GM19238 (cell line): Measurements from ENCODE around the gene FCN2.
A peak's percentile ranks its signal among the peaks of the same experiment; 100 is the strongest.
"Not testable (repeated sequence)": the region's sequence is repeated elsewhere in the genome, so short reads cannot be mapped to it uniquely, and the experiment has no call there.

ENCODE experiments used
- DNase-seq: peaks from one replicate; pipeline ENCODE4 v3.0.0; 2011; ENCODE audit warnings: low spot score; ENCODE audit not compliant: insufficient read length

The FCN2 gene

DNA sequence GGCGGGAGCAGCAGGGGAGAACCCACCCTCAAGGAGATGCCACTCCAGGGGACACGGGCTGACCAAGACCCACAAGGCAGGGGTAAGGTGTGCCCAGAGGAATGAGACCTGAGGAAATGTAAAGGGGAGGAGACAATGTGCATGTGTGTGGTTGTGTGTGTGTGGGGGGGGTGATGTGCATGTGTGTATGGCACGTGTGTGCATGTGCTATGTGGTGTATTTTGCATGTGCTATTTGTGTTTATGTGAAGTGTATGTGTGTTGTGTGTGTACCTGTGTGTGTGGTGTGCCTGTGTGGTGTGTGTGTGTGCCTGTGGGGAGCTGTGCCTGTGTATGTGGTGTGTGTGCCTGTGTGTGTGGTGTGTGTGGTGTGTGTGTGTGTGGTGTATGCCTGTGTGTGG, 33.5 kb upstream of the FCN2 start:
- DNase-seq = no peak

DNA sequence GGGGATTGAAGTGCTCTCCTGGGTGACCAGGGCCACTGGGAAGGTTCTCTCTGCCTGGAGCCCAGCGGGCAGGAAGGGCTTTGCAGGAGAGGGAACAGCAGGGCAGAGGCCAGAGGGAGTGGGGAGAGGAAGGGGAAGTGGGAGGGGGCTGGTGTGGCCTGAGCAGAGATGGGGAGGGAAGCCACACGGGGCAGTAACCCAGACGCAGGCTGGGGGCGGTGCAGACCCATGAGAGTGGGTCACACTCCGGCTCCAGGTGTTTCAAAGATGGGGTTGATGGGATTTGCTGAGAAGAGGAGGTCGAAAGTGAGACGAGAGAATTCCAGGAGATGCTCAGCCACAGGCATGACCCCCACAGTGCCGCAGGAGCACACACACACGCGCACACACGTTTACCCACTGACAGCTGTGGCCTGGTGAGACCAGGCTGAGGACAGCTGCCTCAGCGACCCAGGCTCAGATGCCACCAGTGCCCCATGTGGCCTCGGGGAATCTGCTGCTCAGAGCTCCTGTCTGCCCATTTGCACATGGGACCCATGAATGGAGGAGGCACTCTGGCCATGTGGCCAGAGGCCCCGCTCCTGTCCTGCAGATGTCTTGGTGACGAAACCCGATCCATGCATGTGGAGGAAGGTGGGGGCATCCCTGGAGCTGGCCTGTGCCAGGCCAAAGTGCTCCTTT, 32.7 kb upstream of the FCN2 start:
- DNase-seq = no peak

DNA sequence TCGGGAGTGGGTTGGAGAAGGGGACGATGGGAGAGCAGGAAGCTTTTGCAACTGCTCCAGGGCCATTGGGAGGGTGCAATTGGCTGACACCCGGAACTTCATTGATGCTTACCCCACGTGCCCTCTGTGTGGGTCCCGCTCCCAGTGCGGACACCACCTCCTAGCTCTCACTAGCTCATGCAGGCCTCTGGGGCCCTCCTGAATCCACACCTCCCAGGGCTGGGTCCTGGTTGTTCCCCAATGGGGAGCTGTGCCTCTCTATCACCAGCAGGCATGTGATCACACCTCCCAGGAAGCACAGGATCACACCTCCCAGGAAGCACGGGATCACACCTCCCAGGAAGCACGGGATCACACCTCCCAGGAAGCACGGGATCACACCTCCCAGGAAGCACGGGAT, 32.1 kb upstream of the FCN2 start:
- DNase-seq = no peak

DNA sequence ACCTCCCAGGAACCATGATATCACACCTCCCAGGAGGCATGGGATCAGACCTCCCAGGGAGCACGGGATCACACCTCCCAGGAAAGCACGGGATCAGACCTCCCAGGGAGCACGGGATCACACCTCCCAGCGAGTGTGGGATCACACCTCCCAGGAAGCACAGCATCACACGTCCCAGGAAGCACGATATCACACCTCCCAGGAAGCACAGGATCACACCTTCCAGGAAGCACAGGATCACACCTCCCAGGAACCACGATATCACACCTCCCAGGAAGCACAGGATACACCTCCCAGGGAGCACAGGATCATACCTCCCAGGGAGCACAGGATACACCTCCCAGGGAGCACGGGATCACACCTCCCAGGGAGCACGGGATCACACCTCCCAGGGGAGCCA, 30.0 kb upstream of the FCN2 start:
- no peak for DNase-seq

DNA sequence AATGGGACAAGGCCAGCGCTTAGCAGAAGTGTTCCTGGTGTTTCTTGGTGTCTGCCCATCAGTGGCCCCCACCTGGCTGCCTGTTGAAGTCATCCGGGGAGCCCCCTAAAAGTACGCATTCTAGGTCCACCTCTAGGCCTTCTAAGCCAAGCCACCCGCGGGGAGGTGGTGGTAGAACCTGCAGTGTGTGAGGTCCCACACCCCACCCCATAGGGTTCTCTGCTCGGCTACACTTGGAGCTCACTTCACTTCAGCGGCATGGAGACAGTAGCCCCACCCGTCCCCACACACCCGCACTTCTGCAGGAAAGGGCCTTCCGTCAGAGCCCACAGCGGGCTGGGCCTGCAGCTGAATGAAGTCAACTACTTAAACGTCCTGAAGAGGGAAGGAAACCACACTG, 29.6 kb upstream of the FCN2 start:
- DNase-seq = no peak

DNA sequence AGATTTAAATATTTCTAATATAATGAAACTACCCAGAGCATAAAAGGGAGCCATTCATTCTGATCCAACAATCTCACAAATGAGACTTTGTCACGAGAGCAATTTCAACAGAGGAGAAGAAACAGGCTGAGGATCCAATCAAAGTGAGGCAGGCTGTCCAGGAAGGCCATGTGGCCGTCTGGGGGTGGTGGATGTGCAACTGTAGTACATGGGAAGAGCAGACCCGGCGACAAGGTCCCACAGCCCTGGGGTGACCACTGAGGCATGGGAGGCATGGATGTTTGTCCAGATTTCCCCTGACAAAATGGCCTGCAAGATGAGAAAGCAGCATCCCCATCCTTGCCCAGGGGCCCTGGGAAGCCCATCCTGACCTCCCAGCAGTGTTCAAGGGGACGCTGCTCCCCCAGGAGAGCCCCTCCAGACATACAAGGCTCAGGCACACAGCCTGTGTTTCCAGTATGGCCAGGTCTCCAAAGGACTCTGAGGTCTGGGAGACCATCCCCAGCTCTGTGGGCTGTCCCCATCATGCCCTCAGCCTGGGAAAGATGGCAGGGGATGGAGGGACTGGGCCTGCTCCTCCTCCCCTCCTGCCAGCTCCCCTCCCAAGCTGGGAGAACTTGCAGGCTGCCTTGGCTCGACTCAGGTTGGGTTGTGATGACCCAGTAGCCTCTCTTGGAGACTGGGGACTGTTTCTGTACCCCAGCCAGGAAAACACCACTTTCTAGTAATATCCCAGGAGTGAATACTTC, 27.5 kb upstream of the FCN2 start:
- DNase-seq = no peak

DNA sequence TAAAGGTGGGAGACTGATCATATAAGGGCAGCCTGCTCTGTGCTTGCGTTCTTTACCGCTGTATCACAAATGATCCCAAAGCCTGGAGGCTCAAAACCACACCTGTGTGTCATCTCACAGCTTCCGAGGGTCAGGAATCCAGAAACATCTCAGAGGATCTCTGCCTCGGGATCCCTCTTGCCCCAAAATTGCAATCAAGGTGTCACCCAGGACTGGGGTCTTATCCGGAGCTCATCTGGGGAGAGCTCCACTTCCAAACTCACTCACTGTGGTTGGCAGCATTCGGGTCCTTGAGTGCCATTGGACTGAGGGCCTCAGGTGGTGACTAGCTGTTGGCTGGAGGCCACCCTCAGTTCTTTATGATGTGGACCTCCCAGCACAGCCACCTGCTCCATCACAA, 26.7 kb upstream of the FCN2 start:
- no peak for DNase-seq

DNA sequence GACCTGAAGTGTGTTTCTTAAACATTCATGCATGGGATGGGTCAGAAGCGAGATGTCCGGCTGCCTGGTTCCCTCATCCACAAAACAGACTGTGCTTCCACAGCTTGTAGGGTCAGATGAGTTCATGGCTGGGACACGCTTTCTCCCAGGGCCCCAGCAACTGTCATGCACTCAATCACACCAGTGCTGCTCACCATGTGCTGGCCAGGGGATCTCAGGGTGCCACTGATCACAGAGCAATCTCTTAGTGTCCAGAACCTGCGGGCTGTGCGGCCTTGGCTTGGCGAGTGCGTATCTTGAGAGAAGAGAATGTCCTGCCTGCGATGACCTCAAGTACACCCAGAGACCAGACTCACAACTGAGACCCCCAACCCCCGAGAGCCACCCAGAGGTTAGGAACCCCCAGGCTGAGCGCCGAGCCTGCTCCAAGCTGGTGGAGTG, 26.0 kb upstream of the FCN2 start:
- DNase-seq = no peak

DNA sequence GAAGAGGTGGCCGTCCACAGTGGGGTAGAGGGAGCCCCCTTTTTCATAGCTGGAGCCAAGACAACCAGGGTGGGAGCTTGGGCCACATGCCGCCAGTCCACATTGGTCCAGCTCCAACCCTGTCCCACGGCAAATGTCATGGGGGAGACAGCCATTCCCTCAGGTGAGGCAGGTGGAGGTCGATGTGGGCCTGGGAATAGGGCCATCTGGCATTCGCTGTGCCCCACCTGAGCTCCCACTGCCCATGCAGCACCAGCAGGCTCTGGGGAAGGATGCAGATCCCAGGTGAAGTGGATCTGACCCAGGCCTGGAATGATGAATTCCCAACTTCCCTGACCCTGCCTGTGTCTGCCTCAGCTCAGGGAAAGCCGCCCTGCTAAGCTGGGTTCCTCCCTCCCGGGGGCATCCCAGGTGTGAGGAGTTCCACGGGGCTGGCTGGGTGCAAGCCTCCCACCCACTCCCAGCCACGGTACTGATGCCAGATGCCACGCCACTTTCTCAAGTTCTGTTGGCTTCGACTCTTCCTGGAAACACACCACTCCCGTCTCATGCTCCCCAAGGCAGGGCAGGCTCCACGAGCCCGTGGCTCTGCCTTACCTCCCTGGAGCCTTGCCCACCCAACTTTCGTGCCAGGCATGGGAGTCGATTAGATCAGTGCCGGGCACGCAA, 25.2 kb upstream of the FCN2 start:
- no peak for DNase-seq

DNA sequence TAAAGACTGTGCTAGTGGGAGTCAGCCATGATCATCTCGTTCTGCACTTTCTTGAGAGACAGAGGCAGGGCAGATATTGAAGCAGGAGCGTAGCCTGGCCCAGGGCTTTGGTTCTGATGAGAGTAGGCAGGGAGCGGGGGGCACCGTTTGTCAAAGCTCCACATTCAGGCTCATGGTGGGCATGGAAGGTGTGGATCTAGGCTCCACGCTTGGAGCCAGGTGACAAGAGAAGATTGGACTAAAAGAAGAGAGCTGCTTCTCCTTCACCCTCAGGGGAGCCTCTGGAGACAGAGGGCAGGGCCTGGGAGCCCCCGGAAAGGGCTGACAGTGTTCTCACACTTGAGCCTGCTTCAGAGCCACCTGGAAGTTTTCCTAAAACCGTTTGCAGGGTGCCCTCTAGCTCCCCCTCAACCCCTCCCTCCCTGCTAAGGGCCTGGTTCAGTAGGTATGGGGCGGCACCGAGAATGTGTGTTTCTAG, 24.7 kb upstream of the FCN2 start:
- no peak for DNase-seq

DNA sequence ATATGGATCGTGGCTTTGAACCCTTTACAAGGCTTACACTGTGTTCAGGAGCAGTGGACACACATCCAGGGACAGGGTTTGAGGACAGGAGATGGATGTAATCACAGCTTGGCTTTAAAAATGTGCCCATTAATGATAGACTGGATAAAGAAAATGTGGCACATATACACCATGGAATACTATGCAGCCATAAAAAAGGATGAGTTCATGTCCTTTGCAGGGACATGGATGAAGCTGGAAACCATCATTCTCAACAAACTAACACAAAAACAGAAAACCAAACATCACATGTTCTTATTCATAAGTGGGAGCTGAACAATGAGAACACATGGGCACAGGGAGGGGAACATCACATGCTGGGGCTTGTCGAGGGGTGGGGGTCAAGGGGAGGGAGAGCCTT, 23.2 kb upstream of the FCN2 start:
- not testable (repeated sequence) for DNase-seq

DNA sequence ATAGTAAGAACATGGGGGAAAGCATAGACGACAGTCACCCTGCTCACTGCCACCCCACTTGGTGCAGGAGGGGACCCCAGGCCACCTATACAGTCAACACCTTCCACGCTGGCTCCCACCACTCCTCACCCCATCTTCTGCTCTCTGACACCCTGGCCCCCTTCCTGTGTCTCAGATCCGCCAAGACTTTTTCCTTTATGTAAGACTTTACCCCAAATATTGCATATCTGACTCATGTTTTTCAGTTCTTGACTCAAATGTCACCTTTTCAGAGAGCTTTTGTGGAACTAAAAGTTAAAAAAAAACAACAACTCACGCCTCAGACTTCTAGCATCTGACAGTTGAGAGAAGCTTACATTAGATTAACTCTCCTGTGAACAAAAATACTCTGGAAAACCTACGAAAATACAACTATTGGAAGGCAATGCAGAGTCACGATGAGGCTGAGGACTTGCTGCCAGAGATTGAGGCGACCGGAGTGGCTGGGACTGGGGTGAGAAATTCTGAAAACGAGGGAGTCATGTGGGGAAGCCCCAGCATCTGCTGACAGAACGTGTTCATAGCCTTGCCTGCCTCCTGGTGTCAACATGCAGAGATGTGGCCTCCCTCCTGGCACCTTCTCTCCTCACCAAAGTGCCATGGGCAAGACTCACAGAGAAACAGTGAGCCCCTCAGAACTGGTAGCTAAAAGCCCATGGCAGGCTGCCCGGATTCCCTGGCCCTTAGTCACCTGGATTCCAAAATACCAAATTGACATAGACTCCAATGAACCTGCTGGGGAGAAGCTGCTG, 22.4 kb upstream of the FCN2 start:
- peak; percentile 64 for DNase-seq

DNA sequence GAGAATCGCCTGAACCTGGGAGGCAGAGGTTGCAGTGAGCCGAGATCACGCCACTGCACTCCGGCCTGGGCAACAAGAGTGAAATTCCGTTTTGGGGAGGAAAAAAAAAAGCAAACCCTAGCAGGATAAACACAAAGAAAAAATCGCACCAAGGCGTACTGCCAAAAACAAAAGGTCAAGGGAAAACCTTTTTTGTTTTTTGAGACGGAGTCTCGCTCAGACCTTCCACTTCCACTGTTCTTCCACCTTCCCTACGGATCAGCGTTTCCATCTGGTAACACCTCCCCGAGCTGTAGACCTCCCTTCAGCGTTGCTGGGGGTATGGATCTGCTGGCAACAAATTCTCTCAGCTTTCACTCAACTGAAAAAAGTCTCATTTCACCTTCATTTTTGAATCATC, 20.1 kb upstream of the FCN2 start:
- DNase-seq = no peak

DNA sequence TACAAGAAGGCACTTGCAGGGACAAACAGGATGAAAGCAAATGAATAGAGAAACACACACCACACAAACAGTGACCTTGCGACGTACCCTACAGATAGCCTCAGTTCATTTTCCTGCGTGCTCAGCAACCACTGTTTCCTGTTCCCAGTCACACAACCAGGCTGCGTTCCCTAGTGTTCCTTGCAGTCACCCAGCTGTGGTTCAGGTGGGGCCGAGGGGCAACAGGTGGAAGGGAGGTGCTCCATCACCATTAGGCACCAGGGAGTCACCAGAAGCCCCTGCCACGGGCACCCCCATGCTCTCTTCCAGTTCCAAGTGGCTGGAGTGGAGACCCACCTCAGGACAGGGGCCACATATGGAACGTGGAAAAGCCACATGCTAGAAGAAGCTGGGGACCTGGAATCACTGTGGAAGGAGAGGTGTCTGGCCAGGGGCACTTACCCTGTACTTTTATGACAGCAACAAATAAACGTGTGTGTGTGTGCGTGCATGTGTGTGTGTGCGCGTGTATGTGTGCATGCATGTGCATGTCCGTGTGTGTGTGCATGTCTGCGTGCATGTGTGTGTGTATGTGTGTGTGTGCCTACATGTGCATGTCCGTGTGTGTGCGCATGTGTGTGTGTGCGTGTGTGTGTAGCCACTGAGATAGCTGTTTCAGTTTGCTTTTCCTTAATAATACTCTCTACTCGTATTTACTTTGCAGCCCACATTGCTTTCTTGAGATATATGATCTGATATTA, 18.8 kb upstream of the FCN2 start:
- no peak for DNase-seq

DNA sequence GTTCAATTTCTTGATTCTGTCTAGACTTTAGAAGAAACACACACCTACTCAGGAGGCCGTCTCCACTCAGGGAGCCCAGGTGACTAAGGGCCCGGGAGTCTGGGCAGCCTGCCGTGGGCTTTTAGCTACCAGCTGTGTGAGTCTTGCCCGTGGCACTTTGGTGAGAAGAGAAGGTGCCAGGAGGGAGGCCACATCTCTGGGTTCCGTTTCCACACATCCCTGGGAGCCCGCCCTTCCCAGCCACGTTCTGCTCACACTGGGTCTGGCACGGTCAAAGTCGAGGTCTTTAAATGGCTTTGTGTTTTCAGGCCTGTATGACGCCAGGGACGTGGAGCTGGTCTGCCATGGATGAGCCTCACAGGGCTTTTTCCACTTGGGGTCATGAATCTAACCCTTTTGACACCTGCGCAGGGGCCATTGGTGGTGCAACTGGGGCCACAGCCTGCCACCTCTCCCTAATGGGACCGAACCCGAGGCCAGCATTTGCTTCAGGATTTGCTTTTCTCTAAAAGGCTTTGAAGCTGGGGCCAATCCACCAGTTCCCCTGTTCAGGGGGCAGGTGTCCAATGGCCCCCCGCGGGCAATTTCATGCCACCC, 17.2 kb upstream of the FCN2 start:
- DNase-seq = no peak

DNA sequence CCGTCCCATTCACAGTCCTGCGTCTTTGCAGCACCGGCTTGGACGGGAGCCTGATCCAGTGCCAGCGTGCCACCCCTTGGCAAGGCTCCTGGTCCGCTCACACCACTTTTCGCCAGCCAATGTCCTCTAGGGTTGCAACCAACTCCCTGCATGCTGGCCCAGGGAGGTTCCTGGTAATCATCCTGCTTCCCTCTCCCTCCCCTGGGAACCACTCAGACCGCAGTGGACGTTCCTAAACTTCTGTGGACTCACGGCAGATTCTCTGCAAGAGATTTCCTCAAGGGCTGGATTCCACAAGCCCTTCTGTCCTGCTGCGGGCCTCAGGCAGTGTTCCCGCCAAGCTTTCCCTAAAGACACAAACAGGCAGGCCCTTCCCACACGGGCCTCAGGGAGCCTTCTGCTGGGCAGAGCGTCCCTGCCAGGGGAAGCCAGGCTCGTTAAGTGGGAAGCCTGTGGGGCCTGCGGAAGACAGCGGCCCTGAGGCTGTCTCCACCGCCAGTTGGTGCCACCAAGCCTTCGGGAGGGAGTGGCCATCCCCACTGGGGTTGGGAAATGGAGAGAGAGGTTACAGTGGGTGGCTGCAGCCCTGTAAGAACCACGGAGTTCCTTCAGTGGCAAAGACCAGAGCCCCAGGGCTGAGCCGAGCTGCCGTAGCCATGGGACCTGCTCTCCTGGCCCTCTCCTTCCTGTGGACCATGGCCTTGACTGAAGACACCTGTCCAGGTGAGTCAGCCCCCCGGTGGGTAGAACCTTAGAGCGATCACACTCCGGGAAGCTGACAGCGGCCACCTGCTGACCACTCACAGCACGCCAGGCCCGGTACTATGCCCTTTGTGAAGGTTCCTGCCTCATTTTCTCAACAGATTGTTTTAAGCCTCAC, 16.4 kb upstream of the FCN2 start:
- no peak for DNase-seq

DNA sequence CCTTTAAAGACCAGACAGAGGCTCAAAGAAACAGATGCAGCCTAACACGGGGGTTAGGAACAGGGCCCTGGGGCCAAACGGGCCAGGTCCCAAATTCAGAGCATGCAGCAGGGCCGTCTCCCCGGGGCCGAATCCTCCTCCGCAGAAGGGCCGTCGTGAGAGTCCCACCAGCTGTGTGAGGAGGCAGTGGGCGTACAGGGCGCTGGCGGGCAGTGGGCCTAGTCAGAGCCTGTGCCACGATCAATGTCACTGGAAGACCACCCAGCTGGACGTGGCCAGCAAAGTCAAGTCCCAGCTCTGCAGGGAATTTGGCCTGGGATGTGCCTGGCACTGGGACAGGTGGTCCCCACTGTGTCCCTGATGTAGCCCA, 15.8 kb upstream of the FCN2 start:
- DNase-seq = no peak

DNA sequence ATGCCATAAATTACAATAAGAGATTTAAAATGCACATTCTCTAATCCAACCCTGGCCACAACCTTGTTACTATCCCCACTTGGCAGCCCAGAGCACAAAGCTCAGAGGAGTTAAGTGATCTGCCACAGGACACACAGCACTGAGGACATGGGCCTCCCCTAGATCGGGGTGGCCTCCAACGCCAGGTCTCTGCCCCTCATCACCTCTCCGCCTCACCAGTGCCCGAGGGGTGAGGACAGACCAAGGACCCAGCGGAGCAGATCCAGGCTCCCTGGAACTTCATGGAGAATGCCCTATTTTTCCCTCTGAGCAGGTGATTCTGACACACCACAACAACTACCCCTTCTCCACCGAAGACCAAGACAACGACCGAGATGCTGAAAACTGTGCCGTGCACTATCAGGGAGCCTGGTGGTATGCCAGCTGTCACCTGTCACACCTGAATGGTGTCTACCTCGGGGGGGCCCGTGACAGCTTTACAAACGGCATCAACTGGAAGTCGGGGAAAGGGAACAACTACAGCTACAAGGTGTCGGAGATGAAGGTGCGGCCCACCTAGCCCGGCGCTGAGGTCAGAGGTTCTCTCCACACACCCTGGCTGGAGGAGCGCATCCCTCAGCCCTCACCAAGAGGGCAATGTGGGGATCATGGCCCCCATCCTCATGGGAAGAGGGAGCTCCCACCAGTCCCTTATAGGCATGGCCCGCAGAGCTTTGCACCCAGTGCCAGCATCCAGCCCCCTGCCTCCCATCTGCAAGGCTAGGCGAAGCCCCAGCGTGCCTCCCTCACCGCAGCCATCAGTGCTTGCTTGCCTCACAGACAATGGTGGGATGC, 12.5 kb upstream of the FCN2 start:
- no peak for DNase-seq
